PC-9 (cell line): Measurements from ENCODE around the gene PRM3.

ENCODE experiments used
- CTCF ChIP-seq: fragments of 200-600 bp; sonication (generic); conservative IDR thresholded peaks from 2 replicates; pipeline ENCODE4 v1.6.1; 2017; ENCODE audit warnings: mixed run types, antibody characterized with exemption, mild to moderate bottlenecking, moderate library complexity
- EZH2 ChIP-seq: fragments of 200-600 bp; sonication (generic); IDR thresholded peaks from 2 replicates; pipeline ENCODE4 v1.8.0; 2017; ENCODE audit warnings: antibody characterized with exemption, low read depth

- no peak for TF ChIP-seq CTCF
- no peak for TF ChIP-seq EZH2
These were observed 49.4 kb upstream of the PRM3 start for GRCh38 chr16:11322823-11323222.
